NB4 (cell line): Measurements from ENCODE around the gene ENDOV.

ENCODE experiments used
- DNase-seq: peaks from one replicate; pipeline ENCODE4 v3.0.0; 2010; ENCODE audit warnings: low read depth
- H3K4me3 ChIP-seq: one replicate; pipeline ENCODE4 v1.5.1; 2011; ENCODE audit warnings: mild to moderate bottlenecking, low read depth, low read length, moderate library complexity
- CTCF ChIP-seq: IDR thresholded peaks from one replicate; pipeline ENCODE4 v1.5.1; 2012; ENCODE audit warnings: low read depth, low read length
- MAX ChIP-seq: IDR thresholded peaks from 2 replicates; pipeline ENCODE4 v1.6.1; 2011; ENCODE audit warnings: low read depth, low read length
- MYC ChIP-seq: IDR thresholded peaks from 2 replicates; pipeline ENCODE4 v1.6.1; 2011; ENCODE audit warnings: low read depth, low read length
- POLR2A ChIP-seq: IDR thresholded peaks from 2 replicates; pipeline ENCODE4 v1.6.1; 2011; ENCODE audit warnings: mild to moderate bottlenecking; ENCODE audit not compliant: insufficient read length; ENCODE audit errors: extremely low read depth

ENDOV gene

GRCh38 chr17:80455336-80455710 is 40.4 kb downstream of the ENDOV start:
- TF ChIP-seq MYC (no peak), MAX (peak; percentile 33; the same call in 1 of the 2 replicates)
- no peak for DNase-seq
- H3K4me3 ChIP-seq, result peak overlapping the region; percentile 71

- TF ChIP-seq MYC, result 0 out of 2 replicates have a peak, but pooled peaks have one; percentile 9
- no peak for TF ChIP-seq POLR2A
- peak overlapping the region; percentile 71 for H3K4me3 ChIP-seq
- peak; percentile 26 for DNase-seq
Observed at GRCh38 chr17:80455784-80456183, 40.8 kb downstream of the ENDOV start.

GRCh38 chr17:80456465-80457235 is 41.7 kb downstream of the ENDOV start:
- TF ChIP-seq POLR2A, result no peak
- no peak for TF ChIP-seq MAX
- no peak for TF ChIP-seq CTCF
- no peak overlapping the region for H3K4me3 ChIP-seq
- DNase-seq, result no peak

GRCh38 chr17:80457236-80457856 is 42.4 kb downstream of the ENDOV start:
- DNase-seq, result peak; percentile 48
- TF ChIP-seq MYC (peak; percentile 56; the same call in 1 of the 2 replicates), CTCF (no peak)
- no peak overlapping the region for H3K4me3 ChIP-seq

GRCh38 chr17:80458016-80458415 is 43.0 kb downstream of the ENDOV start:
- DNase-seq, result no peak
- TF ChIP-seq CTCF (no peak), MAX (no peak), POLR2A (no peak)
- H3K4me3 ChIP-seq, result no peak overlapping the region

GRCh38 chr17:80459234-80459633 is 44.3 kb downstream of the ENDOV start:
- no peak overlapping the region for H3K4me3 ChIP-seq

More at GRCh38 chr17:80459234-80459633, 44.3 kb downstream of the ENDOV start:
- TF ChIP-seq POLR2A, result no peak
- no peak for TF ChIP-seq MYC
- TF ChIP-seq CTCF, result no peak
- TF ChIP-seq MAX, result no peak
- DNase-seq, result no peak
